ENCODE measurements around the gene KRT6C.

KRT6C gene

DNA sequence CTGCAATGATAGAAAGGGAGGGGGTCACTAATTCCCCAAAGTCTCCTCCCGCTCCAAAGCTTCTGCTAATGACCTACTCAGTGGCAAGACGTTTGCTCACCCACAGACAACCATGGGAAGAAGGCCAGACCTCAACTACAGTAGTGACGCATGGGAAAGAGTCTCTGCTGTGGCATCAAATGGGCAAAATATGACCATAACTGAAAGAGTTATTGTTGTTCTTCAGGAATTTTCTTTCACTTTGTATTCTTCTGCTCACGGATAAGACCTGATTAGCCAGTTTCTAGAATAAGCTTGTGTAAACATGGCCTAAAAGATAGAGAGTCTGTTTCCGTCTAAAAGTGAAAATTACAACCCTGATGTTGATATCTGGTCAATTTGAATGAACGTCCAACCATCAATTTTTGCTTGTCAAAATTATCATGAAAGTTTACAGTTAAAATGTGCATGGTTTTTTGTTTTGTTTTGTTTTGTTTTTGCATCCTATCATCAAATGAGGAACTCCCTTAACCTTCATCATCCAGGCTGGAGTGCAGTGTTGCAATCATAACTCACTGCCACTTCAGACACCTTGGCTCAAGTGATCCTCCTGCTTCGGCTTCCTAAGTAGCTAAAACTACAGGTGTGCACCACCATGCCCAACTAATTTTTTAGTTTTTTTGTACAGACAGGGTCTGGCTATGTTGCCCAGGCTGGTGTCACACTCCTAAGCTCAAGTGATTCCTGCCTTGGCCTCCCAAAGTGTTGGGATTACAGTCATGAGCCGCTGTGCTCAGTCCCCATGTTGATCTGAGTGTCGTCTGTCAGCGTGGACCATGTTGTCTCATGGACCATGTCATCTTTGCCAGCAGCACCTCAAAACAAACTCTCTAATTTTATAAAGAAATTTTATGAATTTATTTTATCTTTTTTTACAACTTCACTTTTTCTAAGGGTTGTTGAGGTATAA, 28.7 kb downstream of the KRT6C start:
- Mint-ChIP-seq H3K4me1 (peaks cover 33% of the 10 kb centered on the region), H3K27ac (no peak overlapping the region), H3K27me3 (ENCODE audit: low read depth, poor library complexity) (peaks cover 5% of the 10 kb centered on the region), H3K4me3 (no peak overlapping the region), H3K36me3 (ENCODE audit: low read depth) (no peaks in the 10 kb centered on the region), H3K9me3 (no peaks in the 10 kb centered on the region)
- no peak for DNase-seq
- TF ChIP-seq, protein P1, sequence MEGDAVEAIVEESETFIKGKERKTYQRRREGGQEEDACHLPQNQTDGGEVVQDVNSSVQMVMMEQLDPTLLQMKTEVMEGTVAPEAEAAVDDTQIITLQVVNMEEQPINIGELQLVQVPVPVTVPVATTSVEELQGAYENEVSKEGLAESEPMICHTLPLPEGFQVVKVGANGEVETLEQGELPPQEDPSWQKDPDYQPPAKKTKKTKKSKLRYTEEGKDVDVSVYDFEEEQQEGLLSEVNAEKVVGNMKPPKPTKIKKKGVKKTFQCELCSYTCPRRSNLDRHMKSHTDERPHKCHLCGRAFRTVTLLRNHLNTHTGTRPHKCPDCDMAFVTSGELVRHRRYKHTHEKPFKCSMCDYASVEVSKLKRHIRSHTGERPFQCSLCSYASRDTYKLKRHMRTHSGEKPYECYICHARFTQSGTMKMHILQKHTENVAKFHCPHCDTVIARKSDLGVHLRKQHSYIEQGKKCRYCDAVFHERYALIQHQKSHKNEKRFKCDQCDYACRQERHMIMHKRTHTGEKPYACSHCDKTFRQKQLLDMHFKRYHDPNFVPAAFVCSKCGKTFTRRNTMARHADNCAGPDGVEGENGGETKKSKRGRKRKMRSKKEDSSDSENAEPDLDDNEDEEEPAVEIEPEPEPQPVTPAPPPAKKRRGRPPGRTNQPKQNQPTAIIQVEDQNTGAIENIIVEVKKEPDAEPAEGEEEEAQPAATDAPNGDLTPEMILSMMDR (IDR thresholded peaks at IDR 0.05) = no peak

DNA sequence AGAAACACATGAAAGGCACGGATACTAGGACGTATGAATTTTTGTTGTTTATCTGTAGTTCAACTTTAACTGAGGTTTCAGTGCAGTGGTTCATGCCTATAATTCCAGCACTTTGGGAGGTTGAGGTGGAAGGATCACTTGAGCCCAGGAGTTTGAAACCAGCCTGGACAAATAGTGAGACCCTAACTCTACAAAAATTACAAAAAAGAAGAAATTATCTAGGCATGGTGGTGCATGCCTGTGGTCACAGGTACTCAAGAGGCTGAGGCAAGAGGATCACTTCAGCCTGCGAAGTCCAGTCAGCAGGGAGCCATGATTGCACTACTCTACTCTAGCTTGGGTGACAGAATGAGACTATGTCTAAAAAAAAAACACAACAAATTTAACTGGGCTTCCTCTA, 29.6 kb downstream of the KRT6C start:
- Mint-ChIP-seq H3K4me1 (peaks cover 36% of the 10 kb centered on the region), H3K27ac (no peak overlapping the region), H3K36me3 (ENCODE audit: low read depth) (no peaks in the 10 kb centered on the region), H3K9me3 (no peaks in the 10 kb centered on the region), H3K4me3 (no peak overlapping the region), H3K27me3 (ENCODE audit: low read depth, poor library complexity) (peaks cover 8% of the 10 kb centered on the region)
- TF ChIP-seq, protein P1 (IDR thresholded peaks at IDR 0.05) = no peak
- DNase-seq = no peak

DNA sequence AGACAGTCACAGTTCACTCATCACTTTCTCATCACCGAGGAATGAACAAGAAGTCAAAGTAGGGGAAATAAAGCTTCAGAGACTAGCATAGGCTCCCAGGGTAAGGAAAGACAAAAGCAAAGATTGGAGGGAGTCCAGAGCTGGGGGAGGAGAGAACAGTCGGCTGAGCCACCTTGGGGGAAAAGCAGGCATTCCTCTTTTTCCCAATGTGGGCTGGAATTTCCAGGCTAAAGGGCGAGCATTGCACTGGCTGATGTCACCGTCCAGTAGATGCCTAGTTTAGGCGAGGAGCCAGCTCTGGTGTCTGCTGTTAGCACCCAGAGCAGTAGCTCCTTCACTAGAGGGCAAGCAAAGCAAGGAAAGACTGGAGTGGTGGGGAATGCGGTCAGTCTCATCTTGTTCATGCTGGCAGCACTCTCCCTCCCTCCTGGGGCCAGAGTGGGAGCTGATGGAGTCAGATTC, 31.0 kb downstream of the KRT6C start:
- Mint-ChIP-seq H3K4me1 (peaks cover 36% of the 10 kb centered on the region), H3K4me3 (no peak overlapping the region), H3K27me3 (ENCODE audit: low read depth, poor library complexity) (peaks cover 8% of the 10 kb centered on the region), H3K27ac (no peak overlapping the region), H3K9me3 (no peaks in the 10 kb centered on the region), H3K36me3 (ENCODE audit: low read depth) (no peaks in the 10 kb centered on the region)
- TF ChIP-seq, protein P1 (IDR thresholded peaks at IDR 0.05) = no peak
- peak; percentile 29 for DNase-seq

DNA sequence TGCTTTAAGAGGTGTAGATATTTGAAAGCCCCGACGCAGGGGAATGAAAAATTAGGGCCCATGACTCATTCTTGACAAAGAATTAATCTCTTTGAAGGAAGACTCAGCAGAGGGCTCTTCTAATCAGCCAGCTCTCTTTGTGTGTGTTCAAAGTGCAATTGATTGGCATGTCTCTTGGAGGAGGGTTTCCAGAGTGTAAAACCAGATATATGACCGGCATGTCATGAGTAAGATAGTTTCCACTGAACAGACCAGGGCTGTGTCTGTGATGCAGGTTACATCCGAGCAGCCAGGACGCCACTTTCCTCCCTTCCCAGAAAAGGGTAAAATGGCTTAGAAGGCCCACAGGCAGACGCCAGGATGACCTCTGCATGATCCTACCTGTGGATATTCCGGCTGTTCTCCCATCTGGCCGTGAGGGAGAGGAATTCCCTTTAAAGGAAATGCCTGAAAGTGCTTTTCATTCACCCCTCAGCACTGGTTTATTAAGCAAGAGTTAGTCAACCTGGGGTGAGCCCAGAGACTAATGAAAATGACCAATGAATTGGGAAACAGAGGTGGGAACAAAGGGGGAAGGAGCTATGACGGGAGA, 32.2 kb downstream of the KRT6C start:
- H3K4me3 Mint-ChIP-seq = no peak overlapping the region
- DNase-seq = no peak
- H3K36me3 Mint-ChIP-seq (ENCODE audit: low read depth) = no peaks in the 10 kb centered on the region
- no peaks in the 10 kb centered on the region for H3K9me3 Mint-ChIP-seq
- TF ChIP-seq, protein P1 (IDR thresholded peaks at IDR 0.05) = no peak
- H3K27ac Mint-ChIP-seq = no peak overlapping the region
- peaks cover 47% of the 10 kb centered on the region for H3K4me1 Mint-ChIP-seq
- peaks cover 4% of the 10 kb centered on the region for H3K27me3 Mint-ChIP-seq (ENCODE audit: low read depth, poor library complexity)

DNA sequence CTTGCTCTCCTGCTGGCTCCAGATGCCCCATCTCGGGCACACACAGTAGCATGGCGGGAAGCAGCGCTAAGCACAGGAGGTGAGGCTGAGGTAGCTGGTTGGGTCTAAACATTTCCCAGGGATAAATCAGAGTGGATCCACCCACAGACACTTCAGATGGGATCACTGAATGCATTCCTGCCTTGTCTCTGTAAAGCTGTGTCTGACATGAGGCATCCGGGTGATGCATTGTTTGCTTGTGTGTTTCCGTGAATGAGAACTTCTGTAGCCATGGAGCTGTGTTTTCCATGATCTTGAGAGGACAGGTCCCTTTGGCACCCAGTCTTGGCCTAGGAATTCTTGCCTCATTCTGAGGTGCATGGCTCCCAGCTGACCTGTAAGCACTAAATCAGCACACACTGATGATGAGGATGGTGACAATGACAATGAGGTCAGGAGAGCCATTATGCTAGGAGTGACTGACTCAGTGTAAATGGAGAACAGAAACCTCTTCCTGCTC, 32.7 kb downstream of the KRT6C start:
- Mint-ChIP-seq H3K27ac (no peak overlapping the region), H3K27me3 (ENCODE audit: low read depth, poor library complexity) (peaks cover 4% of the 10 kb centered on the region), H3K9me3 (no peaks in the 10 kb centered on the region), H3K4me1 (peaks cover 49% of the 10 kb centered on the region), H3K36me3 (ENCODE audit: low read depth) (no peaks in the 10 kb centered on the region), H3K4me3 (no peak overlapping the region)
- no peak for DNase-seq
- TF ChIP-seq, protein P1 (IDR thresholded peaks at IDR 0.05) = no peak

Measured in nephron progenitor cell (in vitro differentiated cells).